Adrenal gland (tissue), 5 donors: ENCODE measurements around the gene UBE2Q2.
"Not testable (repeated sequence)": the region's sequence is repeated elsewhere in the genome, so short reads cannot be mapped to it uniquely, and the experiment has no call there.

Experiments
- CTCF ChIP-seq, 6 experiments: fragments of 450-650 bp in 4 of 6; fragments of 200-600 bp in 2 of 6; sonication (generic) in 1 of 6; IDR thresholded peaks; 1 replicate in 5 of 6; 2 replicates in 1 of 6; pipeline versions ENCODE4 v1.5.1 to v1.8.0; 2016 to 2021; ENCODE audit warnings: antibody characterized with exemption in 6 of 6, mild to moderate bottlenecking in 2 of 6, moderate library complexity in 1 of 6
- POLR2A ChIP-seq, 2 donors: fragments of 450-650 bp; IDR thresholded peaks; one replicate each; pipeline ENCODE4 v1.6.1; 2017; ENCODE audit warnings: antibody characterized with exemption in 2 of 2, mild to moderate bottlenecking in 2 of 2, moderate library complexity in 1 of 2
- donor health status: DM: no; HTN: no; CAD: no.

GRCh38 chr15:75808009-75808408 is 35.2 kb upstream of the UBE2Q2 start:
- TF ChIP-seq CTCF, POLR2A (IDR thresholded peaks at IDR 0.05): not testable (repeated sequence)
